Renal cortex interstitium (tissue), 11 donors: Measurements from ENCODE around the gene DPF1. TPM values are rescaled to one million over a fixed set of nuclear protein-coding genes. Genes with fewer than 3 reads are reported as not detected.

Experiments used
- DNase-seq, 11 donors: peaks; one replicate each; pipeline ENCODE4 v3.0.0-alpha.2; 2013; ENCODE audit warnings: low read depth in 9 of 11, low spot score in 4 of 11; ENCODE audit errors: extremely low read depth in 1 of 11
- polyA plus RNA-seq, 3 donors: library from polyadenylated mRNA; unstranded; fragments of 120-200 nt; gene quantifications; one replicate each; pipeline ENCODE4 v1.2.1, GENCODE V29; 2013; ENCODE audit not compliant: insufficient read length in 3 of 3

Gene DPF1
- polyA plus RNA-seq, 3 donors = 1.2 to 1.6 (median 1.6) TPM

DNA sequence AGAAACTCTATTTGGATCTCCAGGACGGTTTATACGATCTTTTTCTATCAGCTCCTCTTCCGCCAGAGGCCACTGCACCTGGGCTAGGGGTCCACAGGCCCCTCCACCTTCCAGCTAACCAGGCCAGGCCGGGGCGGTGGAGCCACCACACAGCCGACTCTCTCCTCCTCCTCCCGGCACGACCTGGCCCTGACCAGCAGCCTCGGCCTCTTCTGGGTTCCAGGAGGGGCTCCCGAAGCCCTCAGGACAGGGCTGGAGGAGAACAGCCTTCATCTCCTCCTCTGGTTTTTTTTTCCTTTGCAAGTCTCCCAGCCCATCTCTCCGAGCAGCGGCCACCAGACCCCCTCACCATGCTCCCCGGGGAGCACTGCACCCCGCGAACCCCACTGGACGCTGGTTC, 17.1 kb downstream of the DPF1 start:
- DNase-seq = no peak

DNA sequence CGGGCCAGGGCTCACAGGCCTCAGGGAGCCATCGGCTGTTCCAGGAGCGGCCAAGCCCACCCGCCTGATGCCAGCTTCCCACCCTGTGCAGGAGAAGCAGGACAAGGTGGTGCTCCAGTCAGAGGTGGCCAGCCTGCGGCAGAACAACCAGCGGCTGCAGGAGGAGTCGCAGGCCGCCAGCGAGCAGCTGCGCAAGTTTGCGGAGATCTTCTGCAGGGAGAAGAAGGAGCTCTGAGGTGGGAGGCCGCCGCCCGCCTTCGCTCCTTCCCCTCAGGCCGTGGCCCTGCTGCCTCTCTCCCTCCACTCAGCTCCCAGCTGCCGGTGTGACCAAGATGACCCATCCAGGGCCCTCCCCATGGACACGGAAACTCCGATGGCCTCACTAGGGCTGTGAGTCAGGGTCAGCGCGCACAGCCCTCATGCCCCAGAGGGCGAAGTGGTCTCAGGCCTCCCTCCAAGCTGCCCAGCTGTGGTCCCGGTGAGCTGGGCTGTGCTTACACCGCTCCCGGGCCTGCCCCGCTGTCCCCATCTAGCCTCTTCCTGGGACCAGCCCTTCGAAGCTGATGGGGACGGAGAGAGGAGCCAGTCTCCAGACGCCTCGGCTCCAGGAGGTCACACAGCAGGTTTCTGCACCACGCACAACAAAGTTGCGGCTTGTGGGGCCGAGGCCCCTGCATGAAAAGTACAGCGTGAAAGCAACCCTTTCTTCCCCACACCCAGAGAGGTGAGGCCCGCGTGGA, 17.8 kb downstream of the DPF1 start:
- no peak for DNase-seq

- DNase-seq = no peak
These were observed 19.3 kb downstream of the DPF1 start for GRCh38 chr19:38204728-38205127.

DNA sequence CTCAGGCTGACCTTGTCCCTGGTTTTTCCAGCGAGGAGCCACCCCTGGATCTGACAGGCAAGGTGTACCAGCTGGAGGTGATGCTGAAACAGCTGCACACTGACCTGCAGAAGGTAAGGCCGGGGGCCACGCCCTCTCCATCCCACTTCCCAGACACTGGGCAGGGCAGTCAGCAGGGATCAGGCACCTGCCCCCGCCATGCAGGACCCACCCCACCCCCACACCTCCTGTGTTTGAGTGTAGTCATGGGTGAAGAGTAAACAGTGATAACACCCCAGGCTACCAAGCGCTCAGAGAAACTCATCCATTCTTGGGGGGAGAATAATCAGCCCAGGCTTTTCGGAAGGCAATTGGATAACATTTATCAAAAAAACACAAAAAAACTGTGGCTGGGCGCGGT, 19.9 kb downstream of the DPF1 start:
- DNase-seq = no peak

GRCh38 chr19:38203197-38203596, 20.8 kb downstream of the DPF1 start:
- no peak for DNase-seq

DNA sequence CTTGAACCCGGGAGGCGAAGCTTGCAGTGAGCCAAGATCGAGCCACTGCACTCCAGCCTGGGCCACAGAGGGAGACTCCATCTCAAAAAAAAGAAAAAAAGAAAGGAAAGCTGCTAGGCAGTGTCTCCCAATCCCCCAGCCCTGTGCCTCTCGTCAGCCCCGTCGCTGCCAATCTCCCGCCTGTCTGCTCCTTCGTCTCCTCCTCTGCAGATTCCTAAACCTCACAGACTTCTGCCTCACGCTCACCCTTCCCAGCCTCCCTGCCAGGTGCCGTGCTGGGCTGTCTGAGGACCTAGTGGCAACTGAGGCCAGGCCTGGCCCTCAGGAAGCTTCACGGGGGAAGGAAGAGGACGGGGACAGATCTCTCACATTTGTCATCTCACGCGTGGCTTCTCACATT, 21.5 kb downstream of the DPF1 start:
- no peak for DNase-seq

DNA sequence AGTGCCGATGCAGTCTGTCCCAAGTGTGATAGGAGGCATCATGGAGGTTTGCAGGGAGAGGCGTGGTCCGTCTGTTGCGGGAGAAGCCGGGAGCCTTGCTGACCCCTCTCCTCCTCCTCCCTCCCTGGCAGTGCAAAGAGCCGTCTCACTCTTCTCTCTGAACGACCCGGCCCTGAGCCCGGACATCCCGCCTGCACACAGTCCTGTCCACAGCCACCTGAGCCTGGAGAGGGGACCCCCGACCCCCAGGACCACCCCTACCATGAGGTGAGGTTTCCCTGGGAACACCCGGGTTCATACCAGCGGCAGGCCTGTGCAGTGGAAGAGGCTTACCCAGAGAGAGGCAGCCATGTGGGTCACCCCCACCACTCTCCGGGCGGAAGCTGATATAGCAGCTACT, 22.3 kb downstream of the DPF1 start:
- no peak for DNase-seq

DNA sequence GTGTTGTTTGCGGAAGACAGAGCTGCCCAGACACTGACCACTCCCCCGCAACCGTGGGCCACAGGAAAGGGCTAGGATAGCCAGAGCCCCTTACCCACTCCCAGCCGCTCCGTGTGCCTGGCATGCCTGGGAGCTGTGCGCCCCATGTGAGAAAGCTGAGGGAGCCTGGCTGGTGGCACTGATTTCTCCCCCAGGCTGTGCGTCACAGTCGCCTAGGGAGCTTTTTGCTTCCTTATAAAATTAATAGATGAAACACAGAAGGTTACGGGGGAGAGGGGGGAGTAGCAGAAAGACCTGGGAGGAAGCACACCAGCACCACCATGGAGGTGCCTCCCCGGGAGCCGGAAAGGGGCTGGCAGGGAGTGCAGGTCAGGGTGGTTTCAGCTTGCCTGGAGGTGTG, 24.7 kb downstream of the DPF1 start:
- no peak for DNase-seq

DNA sequence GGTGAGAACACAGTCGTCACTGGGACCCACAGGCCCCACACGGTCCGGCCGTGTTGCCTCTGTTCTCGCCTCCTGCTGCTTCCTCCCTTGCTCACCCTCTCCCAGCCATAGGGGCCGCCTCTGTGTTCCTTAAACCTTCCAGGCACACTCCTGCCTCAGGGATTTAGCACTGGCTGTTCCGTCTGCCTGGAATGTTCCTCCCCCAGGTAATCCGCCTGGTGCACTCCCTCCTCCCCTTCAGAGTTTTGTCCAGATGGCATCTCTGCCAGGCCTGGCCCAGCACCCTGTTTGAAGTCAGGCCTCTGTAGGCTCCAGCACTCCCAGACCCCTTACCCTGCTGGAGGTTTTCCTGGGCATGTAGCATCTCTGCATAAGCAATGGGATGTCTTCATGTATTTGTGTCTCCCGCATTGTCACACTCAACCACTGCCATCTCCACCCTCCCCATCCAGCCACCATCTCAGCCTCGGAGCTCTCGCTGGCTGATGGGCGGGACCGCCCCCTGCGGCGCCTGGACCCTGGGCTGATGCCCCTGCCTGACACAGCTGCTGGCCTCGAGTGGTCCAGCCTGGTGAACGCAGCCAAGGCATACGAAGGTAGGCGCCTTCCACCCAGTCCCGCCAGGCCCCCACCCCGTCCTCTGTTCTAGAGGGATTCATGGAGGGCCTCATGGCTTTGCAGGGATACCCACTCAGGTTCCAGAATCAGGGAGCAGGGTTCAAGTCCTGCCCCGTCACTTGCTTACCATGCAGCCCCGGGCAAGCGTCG, 25.9 kb downstream of the DPF1 start:
- no peak for DNase-seq

GRCh38 chr19:38196948-38197656, 26.9 kb downstream of the DPF1 start:
- DNase-seq = no peak

- DNase-seq = no peak
These were observed 27.7 kb downstream of the DPF1 start for GRCh38 chr19:38196245-38196837.

DNA sequence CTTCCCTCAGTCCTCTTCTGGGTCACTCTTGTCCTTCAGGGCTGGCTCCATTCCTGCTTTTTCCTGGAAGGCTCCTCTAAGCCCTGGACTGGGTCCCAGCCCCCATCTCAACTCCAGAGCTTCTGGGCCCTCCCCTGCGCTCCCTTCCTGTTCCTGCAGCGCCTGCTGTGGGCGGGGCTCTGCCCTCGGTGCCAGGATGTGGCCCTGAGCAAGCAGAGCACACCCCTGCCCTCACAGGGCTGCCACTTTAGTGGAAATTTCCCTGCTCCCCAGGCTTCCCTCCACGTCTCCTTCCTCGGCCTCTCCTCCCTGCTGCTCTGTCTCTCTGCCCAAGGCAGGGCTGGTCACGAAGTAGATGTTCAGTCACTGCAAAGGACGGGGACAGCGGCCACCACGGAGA, 28.8 kb downstream of the DPF1 start:
- no peak for DNase-seq

GRCh38 chr19:38194061-38194701, 29.8 kb downstream of the DPF1 start:
- no peak for DNase-seq

DNA sequence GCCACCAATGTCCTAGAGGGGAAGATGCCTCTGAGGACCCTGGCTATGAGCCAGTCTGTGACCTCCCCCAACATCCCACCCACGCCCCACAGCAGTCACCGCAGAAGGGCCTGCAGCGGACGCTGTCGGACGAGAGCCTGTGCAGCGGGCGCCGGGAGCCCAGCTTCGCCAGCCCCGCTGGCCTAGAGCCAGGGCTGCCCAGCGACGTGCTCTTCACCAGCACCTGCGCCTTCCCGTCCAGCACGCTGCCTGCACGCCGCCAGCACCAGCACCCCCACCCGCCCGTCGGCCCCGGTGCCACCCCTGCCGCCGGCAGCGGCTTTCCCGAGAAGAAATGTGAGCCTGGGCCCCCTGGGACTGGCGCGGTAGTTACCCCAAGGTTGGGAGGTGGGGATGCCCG, 30.6 kb downstream of the DPF1 start:
- DNase-seq = no peak

GRCh38 chr19:38191747-38192146, 32.3 kb downstream of the DPF1 start:
- no peak for DNase-seq

DNA sequence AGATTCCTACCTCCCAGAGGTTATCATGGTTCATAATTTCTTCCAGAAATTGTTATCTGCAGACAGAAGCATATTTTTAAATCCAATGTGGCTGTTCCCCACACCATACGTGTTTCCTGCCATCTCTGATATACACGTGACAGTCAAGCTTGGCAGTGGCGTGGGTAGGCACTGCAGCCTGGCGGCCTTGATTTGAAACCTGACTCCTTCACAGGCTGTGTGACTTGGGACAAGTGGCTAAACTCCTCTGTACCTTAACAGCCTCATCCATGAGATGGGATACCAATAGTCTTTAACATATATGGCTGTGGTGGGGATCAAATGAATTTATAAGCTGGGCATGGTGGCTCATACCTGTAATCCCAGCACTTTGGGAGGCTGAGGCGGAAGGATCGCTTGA, 33.2 kb downstream of the DPF1 start:
- no peak for DNase-seq

GRCh38 chr19:38190061-38190460, 34.0 kb downstream of the DPF1 start:
- no peak for DNase-seq

DNA sequence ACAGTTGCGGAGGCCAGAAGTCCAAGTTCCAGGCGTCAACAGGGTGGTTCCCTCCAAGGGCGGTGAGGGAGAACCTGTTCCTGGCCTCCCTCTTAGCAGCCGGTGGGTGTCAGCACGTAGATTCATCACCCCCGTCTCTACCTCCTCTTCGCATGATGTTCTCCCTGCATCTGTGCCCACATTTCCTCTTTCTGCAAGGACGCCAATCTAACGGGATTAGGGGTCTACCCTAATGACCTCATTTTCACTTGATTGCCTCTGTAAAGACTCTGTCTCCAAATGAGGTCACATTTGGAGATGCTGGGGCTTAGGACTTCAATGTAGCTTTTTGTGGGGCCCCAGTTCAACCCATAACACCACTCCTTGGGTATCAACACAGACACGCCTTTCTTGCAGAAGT, 38.5 kb downstream of the DPF1 start:
- DNase-seq = no peak

GRCh38 chr19:38184815-38185214, 39.2 kb downstream of the DPF1 start:
- no peak for DNase-seq
